Right lobe of liver (tissue), 6 donors: ENCODE data around the gene MCAM. TPM values are rescaled to one million over a fixed set of nuclear protein-coding genes. Genes with fewer than 3 reads are reported as not detected.

Experiments used
- ATAC-seq, 4 donors: fragments of 200-7000 bp; cut with Tn5 transposase; one replicate each; pipeline ENCODE4 v1.9.1; 2020; ENCODE audit warnings: mild to moderate bottlenecking in 4 of 4, moderate library complexity in 4 of 4
- DNase-seq, 3 donors: peaks; one replicate each; pipeline ENCODE4 v3.0.0-alpha.2; 2020
- H3K27ac ChIP-seq, 3 donors: fragments of 200-600 bp; one replicate each; pipeline ENCODE4 v1.8.0; 2022
- H3K27me3 ChIP-seq, 2 donors: fragments of 200-600 bp; one replicate each; pipeline ENCODE4 v1.8.0; 2022
- H3K36me3 ChIP-seq, 4 donors: fragments of 200-600 bp; sonication (generic) in 1 of 4; one replicate each; pipeline versions ENCODE4 v1.5.1 to v1.8.0; 2017 to 2022; ENCODE audit warnings: control low read depth in 1 of 4
- H3K4me1 ChIP-seq, 4 donors: fragments of 200-600 bp; sonication (generic) in 1 of 4; one replicate each; pipeline versions ENCODE4 v1.5.1 to v1.8.0; 2017 to 2022; ENCODE audit warnings: control low read depth in 1 of 4
- H3K4me3 ChIP-seq, 3 donors: fragments of 200-600 bp; one replicate each; pipeline ENCODE4 v1.8.0; 2022
- H3K9me3 ChIP-seq, 4 donors: fragments of 200-600 bp; sonication (generic) in 1 of 4; one replicate each; pipeline versions ENCODE4 v1.5.1 to v1.8.0; 2017 to 2022; ENCODE audit warnings: control low read depth in 1 of 4
- POLR2A ChIP-seq: fragments of 450-650 bp; IDR thresholded peaks from one replicate; pipeline ENCODE4 v1.6.1; 2017; ENCODE audit warnings: antibody characterized with exemption, mild to moderate bottlenecking
- WGBS: methylation state at CpG from one replicate; pipeline ENCODE4 v1.1.6; 2018; ENCODE audit warnings: low coverage, low lambda C conversion rate; ENCODE audit not compliant: insufficient coverage; ENCODE audit errors: missing lambda C conversion rate; 5-methylcytosine and 5-hydroxymethylcytosine counted together
- intact Hi-C, 2 donors: fragments of 100-400 bp; cut with DNase I; formaldehyde crosslinking; loops; one replicate each; pipeline versions ENCODE4 v1.11.2 to v1.14.1; 2022
- total RNA-seq, 6 experiments: library from RNA; depleted of rRNA in 2 of 6; stranded (reverse); fragments of >200 nt in 2 of 6; fragmentation: NEBNext Ultra II Directional in 3 of 6; extraction: Animal tissue kit (Norgen Biotek cat#: 25700) in 3 of 6; gene quantifications; one replicate each; pipeline versions ENCODE4 v1.1.0 to v1.2.4, GENCODE V29; 2016 to 2023
- TF ChIP-seq, protein P1 (sequence below), 4 donors: fragments of 200-600 bp in 3 of 4; fragments of 450-650 bp in 1 of 4; IDR thresholded peaks; one replicate each; pipeline versions ENCODE4 v1.5.1 to v1.8.0; 2016 to 2022; ENCODE audit warnings: antibody characterized with exemption in 4 of 4, mild to moderate bottlenecking in 2 of 4
- donor health status: DM: no; HTN: yes; CAD: no.
- donor health status: DM: no; HTN: no; CAD: no.
- donor health status: DM: no; HTN: no; CAD: no.
- donor health status: DM: no; HTN: yes; CAD: no.
- donor health status: DM: no; HTN: yes; CAD: no.

Gene MCAM
- total RNA-seq, 6 experiments from 2014 or later, result 1.8 to 28.7 (median 12.5) TPM

DNA sequence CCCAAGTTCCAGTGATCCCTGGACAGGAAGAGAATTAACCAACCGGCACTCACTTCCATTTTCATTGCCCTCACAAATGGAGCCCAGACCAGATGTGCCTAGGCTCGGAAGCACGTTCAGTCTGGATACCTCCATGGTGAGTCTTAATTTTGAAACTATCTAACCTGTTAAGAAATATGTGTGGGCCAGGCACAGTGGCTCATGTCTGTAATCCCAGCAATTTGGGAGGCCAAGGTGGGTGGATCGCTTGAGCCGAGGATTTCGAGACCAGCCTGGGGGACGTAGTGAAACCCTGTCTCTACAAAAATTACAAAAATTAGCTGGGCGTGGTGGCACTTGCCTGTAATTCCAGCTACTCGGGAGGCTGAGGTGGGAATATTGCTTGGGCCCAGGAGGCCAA, 31.5 kb downstream of the MCAM start:
- no peak for DNase-seq
- TF ChIP-seq, protein P1, sequence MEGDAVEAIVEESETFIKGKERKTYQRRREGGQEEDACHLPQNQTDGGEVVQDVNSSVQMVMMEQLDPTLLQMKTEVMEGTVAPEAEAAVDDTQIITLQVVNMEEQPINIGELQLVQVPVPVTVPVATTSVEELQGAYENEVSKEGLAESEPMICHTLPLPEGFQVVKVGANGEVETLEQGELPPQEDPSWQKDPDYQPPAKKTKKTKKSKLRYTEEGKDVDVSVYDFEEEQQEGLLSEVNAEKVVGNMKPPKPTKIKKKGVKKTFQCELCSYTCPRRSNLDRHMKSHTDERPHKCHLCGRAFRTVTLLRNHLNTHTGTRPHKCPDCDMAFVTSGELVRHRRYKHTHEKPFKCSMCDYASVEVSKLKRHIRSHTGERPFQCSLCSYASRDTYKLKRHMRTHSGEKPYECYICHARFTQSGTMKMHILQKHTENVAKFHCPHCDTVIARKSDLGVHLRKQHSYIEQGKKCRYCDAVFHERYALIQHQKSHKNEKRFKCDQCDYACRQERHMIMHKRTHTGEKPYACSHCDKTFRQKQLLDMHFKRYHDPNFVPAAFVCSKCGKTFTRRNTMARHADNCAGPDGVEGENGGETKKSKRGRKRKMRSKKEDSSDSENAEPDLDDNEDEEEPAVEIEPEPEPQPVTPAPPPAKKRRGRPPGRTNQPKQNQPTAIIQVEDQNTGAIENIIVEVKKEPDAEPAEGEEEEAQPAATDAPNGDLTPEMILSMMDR (IDR thresholded peaks at IDR 0.05), result no peak
- TF ChIP-seq POLR2A, result no peak
- intact Hi-C loops, result no loop called here
- ATAC-seq, result no peak
- 96% methylated on average over 9 of the region's 9 CpGs for WGBS
- no peak overlapping the region for H3K27ac ChIP-seq
- no peaks in the 10 kb centered on the region for H3K4me1 ChIP-seq
- H3K4me3 ChIP-seq, result no peak overlapping the region
- no peaks in the 10 kb centered on the region for H3K9me3 ChIP-seq
- peaks cover 0 to 18% (median 4%) of the 10 kb centered on the region in 4 donors for H3K36me3 ChIP-seq
- H3K27me3 ChIP-seq, result no peaks in the 10 kb centered on the region

DNA sequence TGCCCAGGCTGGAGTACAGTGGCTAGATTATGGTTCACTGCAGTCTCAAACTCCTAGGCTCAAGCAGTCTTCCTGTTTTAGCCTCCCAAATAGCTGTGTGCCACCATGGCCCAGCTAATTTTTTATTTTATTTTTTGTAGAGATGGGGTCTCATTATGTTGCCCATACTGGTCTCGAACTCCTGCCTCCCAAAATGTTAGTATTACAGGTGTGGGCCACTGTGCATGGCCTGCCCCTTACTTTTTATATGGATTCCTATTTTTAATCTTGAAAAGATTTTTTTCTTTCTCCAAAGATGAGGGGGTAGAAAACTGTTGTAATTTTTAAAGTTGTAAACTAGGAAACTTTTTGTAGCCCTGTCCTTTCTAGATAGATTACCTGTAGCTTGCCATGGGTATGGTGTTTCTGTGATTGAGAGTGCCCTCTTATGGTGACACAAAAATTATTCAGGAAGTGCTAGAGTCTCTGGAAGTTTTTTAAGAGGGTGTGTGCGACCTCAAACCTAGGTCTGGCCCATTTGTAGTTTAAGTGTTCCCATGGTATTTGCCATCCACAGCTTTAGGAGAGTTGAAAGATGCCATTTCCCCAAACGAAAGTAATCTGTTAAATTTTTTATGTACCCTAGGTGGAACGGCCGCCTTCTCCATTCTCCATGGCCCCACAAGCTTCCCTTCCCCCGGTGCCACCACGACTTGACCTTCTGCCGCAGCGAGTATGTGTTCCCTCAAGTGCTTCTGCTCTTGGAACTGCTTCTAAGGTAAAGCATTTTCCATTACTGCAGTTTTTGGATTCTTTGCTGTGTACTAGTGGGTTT, 32.4 kb downstream of the MCAM start:
- ATAC-seq (peak; percentile 80 to 91 (median 87)), DNase-seq (no peak)
- 56% methylated on average over 9 of the region's 9 CpGs for WGBS

DNA sequence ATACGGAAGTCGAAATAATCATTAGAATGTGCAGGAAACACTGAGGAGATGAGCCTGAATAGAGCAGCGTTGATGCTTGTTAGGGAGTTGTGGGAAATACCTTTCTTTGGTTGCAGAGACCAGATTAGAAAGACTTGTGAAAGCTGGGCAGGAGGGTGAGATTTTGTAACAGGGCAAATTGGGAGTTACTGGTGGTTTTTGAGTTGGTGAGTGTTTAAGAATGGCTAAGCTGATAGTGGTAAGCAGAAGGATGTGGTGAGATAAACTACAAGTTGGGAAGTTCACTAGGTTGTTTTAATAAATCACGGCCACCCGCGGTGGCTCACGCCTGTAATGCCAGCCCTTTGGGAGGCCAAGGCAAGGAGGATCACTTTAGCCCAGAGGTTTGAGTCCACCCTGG, 34.4 kb downstream of the MCAM start:
- ATAC-seq (no peak), DNase-seq (no peak)
- no peaks in the 10 kb centered on the region for H3K4me1 ChIP-seq
- peaks cover 0 to 26% (median 8%) of the 10 kb centered on the region in 4 donors for H3K36me3 ChIP-seq
- no peaks in the 10 kb centered on the region for H3K27me3 ChIP-seq
- H3K9me3 ChIP-seq, result no peaks in the 10 kb centered on the region
- WGBS, result 69% methylated on average over 7 of the region's 7 CpGs
- TF ChIP-seq, protein P1 (IDR thresholded peaks at IDR 0.05), result no peak
- no peak for TF ChIP-seq POLR2A
- H3K27ac ChIP-seq, result no peak overlapping the region
- no peak overlapping the region for H3K4me3 ChIP-seq
- intact Hi-C loops, result no loop called here

More for the DNA sequence above, 32.4 kb downstream of the MCAM start:
- Histone ChIP-seq H3K27me3 (no peaks in the 10 kb centered on the region), H3K4me3 (no peak overlapping the region), H3K27ac (no peak overlapping the region), H3K4me1 (no peaks in the 10 kb centered on the region), H3K36me3 (peaks cover 0 to 18% (median 5%) of the 10 kb centered on the region in 4 donors), H3K9me3 (no peaks in the 10 kb centered on the region)
- TF ChIP-seq, protein P1 (IDR thresholded peaks at IDR 0.05), result peak; percentile 37 to 72 (median 51)
- TF ChIP-seq POLR2A, result no peak
- intact Hi-C loops, result no loop called here

GRCh38 chr11:119277660-119278059, 39.3 kb downstream of the MCAM start:
- Histone ChIP-seq H3K27ac (no peak overlapping the region), H3K36me3 (peaks cover 0 to 30% (median 5%) of the 10 kb centered on the region in 4 donors), H3K4me1 (peaks cover 0 to 6% (median 0%) of the 10 kb centered on the region in 4 donors), H3K9me3 (no peaks in the 10 kb centered on the region), H3K4me3 (no peak overlapping the region), H3K27me3 (no peaks in the 10 kb centered on the region)
- TF ChIP-seq, protein P1 (IDR thresholded peaks at IDR 0.05), result no peak
- no peak for TF ChIP-seq POLR2A
- DNase-seq (no peak), ATAC-seq (no peak)
- intact Hi-C loops, result no loop called here
- 92% methylated on average over 1 of the region's 1 CpG for WGBS
